ENCODE results near the gene CNTD1.
"Not testable (repeated sequence)": the region's sequence is repeated elsewhere in the genome, so short reads cannot be mapped to it uniquely, and the experiment has no call there.

The CNTD1 gene

DNA sequence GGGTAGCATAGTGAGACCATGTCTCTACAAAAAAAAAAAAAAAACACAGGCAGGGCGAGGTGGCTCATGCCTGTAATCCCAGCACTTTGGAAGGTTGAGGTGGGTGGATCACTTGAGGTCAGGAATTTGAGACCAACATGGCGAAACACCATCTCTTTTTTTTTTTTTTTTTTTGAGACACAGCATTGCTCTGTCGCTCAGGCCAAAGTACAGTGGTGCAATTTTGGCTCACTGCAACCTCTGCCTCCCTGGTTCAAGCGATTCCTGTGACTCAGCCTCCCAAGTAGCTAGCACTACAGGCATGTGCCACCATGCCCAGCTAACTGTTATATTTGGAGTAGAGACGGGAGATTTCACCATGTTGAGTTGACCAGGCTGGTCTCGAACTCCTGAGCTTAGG lies 32.5 kb upstream of the CNTD1 start:
- ATAC-seq (ENCODE audit: low read depth) (no peak), DNase-seq (ENCODE audit: low spot score) (no peak)
- H3K4me1 ChIP-seq (ENCODE audit: insufficient read depth, poor library complexity, severe bottlenecking) = no peaks in the 10 kb centered on the region
- no peaks in the 10 kb centered on the region for H3K9me3 ChIP-seq (ENCODE audit: severe bottlenecking)
- H3K27ac ChIP-seq (ENCODE audit: poor library complexity, severe bottlenecking) = no peak overlapping the region
- no peak overlapping the region for H3K4me3 ChIP-seq (ENCODE audit: severe bottlenecking)
- H3K36me3 ChIP-seq (ENCODE audit: low read depth) = no peaks in the 10 kb centered on the region
- H3K27me3 ChIP-seq (ENCODE audit: insufficient read depth, poor library complexity, severe bottlenecking) = no peaks in the 10 kb centered on the region
- TF ChIP-seq, protein P1, sequence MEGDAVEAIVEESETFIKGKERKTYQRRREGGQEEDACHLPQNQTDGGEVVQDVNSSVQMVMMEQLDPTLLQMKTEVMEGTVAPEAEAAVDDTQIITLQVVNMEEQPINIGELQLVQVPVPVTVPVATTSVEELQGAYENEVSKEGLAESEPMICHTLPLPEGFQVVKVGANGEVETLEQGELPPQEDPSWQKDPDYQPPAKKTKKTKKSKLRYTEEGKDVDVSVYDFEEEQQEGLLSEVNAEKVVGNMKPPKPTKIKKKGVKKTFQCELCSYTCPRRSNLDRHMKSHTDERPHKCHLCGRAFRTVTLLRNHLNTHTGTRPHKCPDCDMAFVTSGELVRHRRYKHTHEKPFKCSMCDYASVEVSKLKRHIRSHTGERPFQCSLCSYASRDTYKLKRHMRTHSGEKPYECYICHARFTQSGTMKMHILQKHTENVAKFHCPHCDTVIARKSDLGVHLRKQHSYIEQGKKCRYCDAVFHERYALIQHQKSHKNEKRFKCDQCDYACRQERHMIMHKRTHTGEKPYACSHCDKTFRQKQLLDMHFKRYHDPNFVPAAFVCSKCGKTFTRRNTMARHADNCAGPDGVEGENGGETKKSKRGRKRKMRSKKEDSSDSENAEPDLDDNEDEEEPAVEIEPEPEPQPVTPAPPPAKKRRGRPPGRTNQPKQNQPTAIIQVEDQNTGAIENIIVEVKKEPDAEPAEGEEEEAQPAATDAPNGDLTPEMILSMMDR (IDR thresholded peaks at IDR 0.05; ENCODE audit: poor library complexity, severe bottlenecking) = no peak

- TF ChIP-seq, protein P1 (IDR thresholded peaks at IDR 0.05; ENCODE audit: poor library complexity, severe bottlenecking) = no peak
- no peak overlapping the region for H3K27ac ChIP-seq (ENCODE audit: poor library complexity, severe bottlenecking)
- DNase-seq (ENCODE audit: low spot score) (no peak), ATAC-seq (ENCODE audit: low read depth) (no peak)
- H3K4me3 ChIP-seq (ENCODE audit: severe bottlenecking) = no peak overlapping the region
- H3K27me3 ChIP-seq (ENCODE audit: insufficient read depth, poor library complexity, severe bottlenecking) = no peaks in the 10 kb centered on the region
- no peaks in the 10 kb centered on the region for H3K4me1 ChIP-seq (ENCODE audit: insufficient read depth, poor library complexity, severe bottlenecking)
- H3K36me3 ChIP-seq (ENCODE audit: low read depth) = no peaks in the 10 kb centered on the region
- H3K9me3 ChIP-seq (ENCODE audit: severe bottlenecking) = no peaks in the 10 kb centered on the region
Observed at GRCh38 chr17:42767512-42767911, 31.1 kb upstream of the CNTD1 start.

- not testable (repeated sequence) for ATAC-seq (ENCODE audit: low read depth); H3K36me3 ChIP-seq (ENCODE audit: low read depth); H3K4me1 ChIP-seq (ENCODE audit: insufficient read depth, poor library complexity, severe bottlenecking); DNase-seq (ENCODE audit: low spot score); H3K27ac ChIP-seq (ENCODE audit: poor library complexity, severe bottlenecking); H3K27me3 ChIP-seq (ENCODE audit: insufficient read depth, poor library complexity, severe bottlenecking); H3K4me3 ChIP-seq (ENCODE audit: severe bottlenecking); H3K9me3 ChIP-seq (ENCODE audit: severe bottlenecking)
Observed at GRCh38 chr17:42768006-42768405, 30.7 kb upstream of the CNTD1 start.

- not testable (repeated sequence) for H3K27ac ChIP-seq (ENCODE audit: poor library complexity, severe bottlenecking); H3K9me3 ChIP-seq (ENCODE audit: severe bottlenecking); H3K36me3 ChIP-seq (ENCODE audit: low read depth); H3K4me3 ChIP-seq (ENCODE audit: severe bottlenecking); ATAC-seq (ENCODE audit: low read depth); DNase-seq (ENCODE audit: low spot score); H3K4me1 ChIP-seq (ENCODE audit: insufficient read depth, poor library complexity, severe bottlenecking); H3K27me3 ChIP-seq (ENCODE audit: insufficient read depth, poor library complexity, severe bottlenecking)
Observed at GRCh38 chr17:42769964-42770363, 28.7 kb upstream of the CNTD1 start.

- DNase-seq (ENCODE audit: low spot score) = no peak
- H3K27ac ChIP-seq (ENCODE audit: poor library complexity, severe bottlenecking) = peak overlapping the region; percentile 87
- H3K27me3 ChIP-seq (ENCODE audit: insufficient read depth, poor library complexity, severe bottlenecking) = no peaks in the 10 kb centered on the region
- H3K4me3 ChIP-seq (ENCODE audit: severe bottlenecking) = peak overlapping the region; percentile 82
- H3K9me3 ChIP-seq (ENCODE audit: severe bottlenecking) = no peaks in the 10 kb centered on the region
- H3K36me3 ChIP-seq (ENCODE audit: low read depth) = peaks cover 38% of the 10 kb centered on the region
- no peak for ATAC-seq (ENCODE audit: low read depth)
- TF ChIP-seq, protein P1 (IDR thresholded peaks at IDR 0.05; ENCODE audit: poor library complexity, severe bottlenecking) = no peak
- H3K4me1 ChIP-seq (ENCODE audit: insufficient read depth, poor library complexity, severe bottlenecking) = peaks cover 9% of the 10 kb centered on the region
Observed at GRCh38 chr17:42772945-42773289, 25.7 kb upstream of the CNTD1 start.

GRCh38 chr17:42773290-42774035 lies 25.2 kb upstream of the CNTD1 start, which contains the start of gene VPS25:
TSS of gene VPS25 (plus strand) at chr17:42773449. CDS start at chr17:42773476, 27 bp downstream.
- Histone ChIP-seq H3K36me3 (ENCODE audit: low read depth) (peaks cover 42% of the 10 kb centered on the region), H3K9me3 (ENCODE audit: severe bottlenecking) (no peaks in the 10 kb centered on the region), H3K27ac (ENCODE audit: poor library complexity, severe bottlenecking) (peak within 1 kb of the TSS; percentile 87), H3K27me3 (ENCODE audit: insufficient read depth, poor library complexity, severe bottlenecking) (no peaks in the 10 kb centered on the region), H3K4me3 (ENCODE audit: severe bottlenecking) (peak within 1 kb of the TSS; percentile 82), H3K4me1 (ENCODE audit: insufficient read depth, poor library complexity, severe bottlenecking) (peaks cover 9% of the 10 kb centered on the region)
- ATAC-seq (ENCODE audit: low read depth) (peak; percentile 94), DNase-seq (ENCODE audit: low spot score) (no peak)
- TF ChIP-seq, protein P1 (IDR thresholded peaks at IDR 0.05; ENCODE audit: poor library complexity, severe bottlenecking) = peak; percentile 15
